ENCODE data around the gene RLN1.
"Not testable (repeated sequence)": the region's sequence is repeated elsewhere in the genome, so short reads cannot be mapped to it uniquely, and the experiment has no call there.

RLN1 gene

GRCh38 chr9:5316406-5316805 is 23.3 kb downstream of the RLN1 start:
- H3K9me3 ChIP-seq (ENCODE audit: control insufficient read depth in 1 of 2, low read length in 2 of 2), result peaks cover 0 to 18% of the 10 kb centered on the region in 2 donors
- H3K36me3 ChIP-seq (ENCODE audit: control insufficient read depth in 1 of 2, insufficient read depth in 2 of 2, low read length in 2 of 2); H3K4me1 ChIP-seq (ENCODE audit: control insufficient read depth in 1 of 2, insufficient read depth in 2 of 2, low read length in 2 of 2); H3K4me3 ChIP-seq (ENCODE audit: low read depth in 1 of 2, low read length in 2 of 2); H3K27me3 ChIP-seq (ENCODE audit: low read depth, low read length); H3K27ac ChIP-seq (ENCODE audit: low read length): not testable (repeated sequence)

GRCh38 chr9:5315187-5315923 is 24.3 kb downstream of the RLN1 start:
- no peak overlapping the region for H3K27ac ChIP-seq (ENCODE audit: low read length)
- no peak overlapping the region for H3K4me3 ChIP-seq (ENCODE audit: low read depth in 1 of 2, low read length in 2 of 2)
- H3K27me3 ChIP-seq (ENCODE audit: low read depth, low read length), result no peaks in the 10 kb centered on the region
- no peaks in the 10 kb centered on the region for H3K36me3 ChIP-seq (ENCODE audit: control insufficient read depth in 1 of 2, insufficient read depth in 2 of 2, low read length in 2 of 2)
- peaks cover 0 to 18% of the 10 kb centered on the region in 2 donors for H3K9me3 ChIP-seq (ENCODE audit: control insufficient read depth in 1 of 2, low read length in 2 of 2)
- no peaks in the 10 kb centered on the region for H3K4me1 ChIP-seq (ENCODE audit: control insufficient read depth in 1 of 2, insufficient read depth in 2 of 2, low read length in 2 of 2)

GRCh38 chr9:5310851-5311250 is 28.8 kb downstream of the RLN1 start:
- H3K4me1 ChIP-seq (ENCODE audit: control insufficient read depth in 1 of 2, insufficient read depth in 2 of 2, low read length in 2 of 2), result no peaks in the 10 kb centered on the region
- H3K36me3 ChIP-seq (ENCODE audit: control insufficient read depth in 1 of 2, insufficient read depth in 2 of 2, low read length in 2 of 2), result no peaks in the 10 kb centered on the region
- H3K4me3 ChIP-seq (ENCODE audit: low read depth in 1 of 2, low read length in 2 of 2), result no peak overlapping the region
- H3K9me3 ChIP-seq (ENCODE audit: control insufficient read depth in 1 of 2, low read length in 2 of 2), result peaks cover 0 to 18% of the 10 kb centered on the region in 2 donors
- H3K27me3 ChIP-seq (ENCODE audit: low read depth, low read length), result no peaks in the 10 kb centered on the region
- H3K27ac ChIP-seq (ENCODE audit: low read length), result no peak overlapping the region

GRCh38 chr9:5305741-5306140 is 33.9 kb downstream of the RLN1 start:
- H3K4me3 ChIP-seq (ENCODE audit: low read depth in 1 of 2, low read length in 2 of 2), result no peak overlapping the region
- no peaks in the 10 kb centered on the region for H3K4me1 ChIP-seq (ENCODE audit: control insufficient read depth in 1 of 2, insufficient read depth in 2 of 2, low read length in 2 of 2)
- H3K9me3 ChIP-seq (ENCODE audit: control insufficient read depth in 1 of 2, low read length in 2 of 2), result no peaks in the 10 kb centered on the region
- H3K27ac ChIP-seq (ENCODE audit: low read length), result no peak overlapping the region
- no peaks in the 10 kb centered on the region for H3K27me3 ChIP-seq (ENCODE audit: low read depth, low read length)
- H3K36me3 ChIP-seq (ENCODE audit: control insufficient read depth in 1 of 2, insufficient read depth in 2 of 2, low read length in 2 of 2), result no peaks in the 10 kb centered on the region

- not testable (repeated sequence) for H3K27ac ChIP-seq (ENCODE audit: low read length); H3K36me3 ChIP-seq (ENCODE audit: control insufficient read depth in 1 of 2, insufficient read depth in 2 of 2, low read length in 2 of 2); H3K9me3 ChIP-seq (ENCODE audit: control insufficient read depth in 1 of 2, low read length in 2 of 2); H3K27me3 ChIP-seq (ENCODE audit: low read depth, low read length); H3K4me1 ChIP-seq (ENCODE audit: control insufficient read depth in 1 of 2, insufficient read depth in 2 of 2, low read length in 2 of 2); H3K4me3 ChIP-seq (ENCODE audit: low read depth in 1 of 2, low read length in 2 of 2)
Observed at GRCh38 chr9:5303840-5304795, 35.6 kb downstream of the RLN1 start, which contains the start of gene RLN2. Gene RLN2, minus strand, starts transcription at chr9:5304716. Its CDS starts 136 bp downstream, at chr9:5304580.

GRCh38 chr9:5301544-5301943 is 38.1 kb downstream of the RLN1 start:
- Histone ChIP-seq H3K27me3 (ENCODE audit: low read depth, low read length) (no peaks in the 10 kb centered on the region), H3K4me1 (ENCODE audit: control insufficient read depth in 1 of 2, insufficient read depth in 2 of 2, low read length in 2 of 2) (no peaks in the 10 kb centered on the region), H3K36me3 (ENCODE audit: control insufficient read depth in 1 of 2, insufficient read depth in 2 of 2, low read length in 2 of 2) (no peaks in the 10 kb centered on the region), H3K4me3 (ENCODE audit: low read depth in 1 of 2, low read length in 2 of 2) (no peak overlapping the region), H3K9me3 (ENCODE audit: control insufficient read depth in 1 of 2, low read length in 2 of 2) (peaks cover 0 to 2% of the 10 kb centered on the region in 2 donors), H3K27ac (ENCODE audit: low read length) (no peak overlapping the region)

GRCh38 chr9:5292141-5292540 is 47.5 kb downstream of the RLN1 start:
- no peak overlapping the region for H3K27ac ChIP-seq (ENCODE audit: low read length)

GRCh38 chr9:5288591-5288990 is 51.1 kb downstream of the RLN1 start:
- no peak overlapping the region for H3K27ac ChIP-seq (ENCODE audit: low read length)
- no peaks in the 10 kb centered on the region for H3K36me3 ChIP-seq (ENCODE audit: control insufficient read depth in 1 of 2, insufficient read depth in 2 of 2, low read length in 2 of 2)
- H3K4me1 ChIP-seq (ENCODE audit: control insufficient read depth in 1 of 2, insufficient read depth in 2 of 2, low read length in 2 of 2), result no peaks in the 10 kb centered on the region
- peaks cover 0 to 2% of the 10 kb centered on the region in 2 donors for H3K9me3 ChIP-seq (ENCODE audit: control insufficient read depth in 1 of 2, low read length in 2 of 2)
- H3K4me3 ChIP-seq (ENCODE audit: low read depth in 1 of 2, low read length in 2 of 2), result no peak overlapping the region
- H3K27me3 ChIP-seq (ENCODE audit: low read depth, low read length), result no peaks in the 10 kb centered on the region

More at GRCh38 chr9:5292141-5292540, 47.5 kb downstream of the RLN1 start:
- Histone ChIP-seq H3K36me3 (ENCODE audit: control insufficient read depth in 1 of 2, insufficient read depth in 2 of 2, low read length in 2 of 2) (no peaks in the 10 kb centered on the region), H3K4me3 (ENCODE audit: low read depth in 1 of 2, low read length in 2 of 2) (no peak overlapping the region), H3K9me3 (ENCODE audit: control insufficient read depth in 1 of 2, low read length in 2 of 2) (peaks cover 0 to 5% of the 10 kb centered on the region in 2 donors), H3K27me3 (ENCODE audit: low read depth, low read length) (no peaks in the 10 kb centered on the region), H3K4me1 (ENCODE audit: control insufficient read depth in 1 of 2, insufficient read depth in 2 of 2, low read length in 2 of 2) (no peaks in the 10 kb centered on the region)

GRCh38 chr9:5286262-5286661 is 53.4 kb downstream of the RLN1 start:
- Histone ChIP-seq H3K36me3 (ENCODE audit: control insufficient read depth in 1 of 2, insufficient read depth in 2 of 2, low read length in 2 of 2) (no peaks in the 10 kb centered on the region), H3K27me3 (ENCODE audit: low read depth, low read length) (no peaks in the 10 kb centered on the region), H3K9me3 (ENCODE audit: control insufficient read depth in 1 of 2, low read length in 2 of 2) (peaks cover 0 to 2% of the 10 kb centered on the region in 2 donors), H3K4me1 (ENCODE audit: control insufficient read depth in 1 of 2, insufficient read depth in 2 of 2, low read length in 2 of 2) (no peaks in the 10 kb centered on the region), H3K27ac (ENCODE audit: low read length) (no peak overlapping the region), H3K4me3 (ENCODE audit: low read depth in 1 of 2, low read length in 2 of 2) (no peak overlapping the region)

Data from muscle layer of duodenum (tissue), 2 donors.